GM13977 (cell line): ENCODE measurements around the gene GRK4.

Experiments used
- DNase-seq: peaks from one replicate; pipeline ENCODE4 v3.0.0; 2012; ENCODE audit warnings: low spot score
- in situ Hi-C: fragments of 300-500 bp; cut with MboI; formaldehyde crosslinking; loops from one replicate; pipeline ENCODE4 v1.12.0; 2022; ENCODE audit warnings: low sequenced_read_pairs, low pct_unique_long_range_greater_than_20kb, mixed read lengths, inconsistent platforms; ENCODE audit not compliant: unreplicated experiment
- TF ChIP-seq, protein P1 (sequence below): IDR thresholded peaks from 2 replicates; pipeline ENCODE4 v1.5.1; 2012; ENCODE audit warnings: mild to moderate bottlenecking, control low read depth; ENCODE audit not compliant: insufficient read depth; ENCODE audit errors: extremely low read depth, missing control alignments

GRK4 gene

DNA sequence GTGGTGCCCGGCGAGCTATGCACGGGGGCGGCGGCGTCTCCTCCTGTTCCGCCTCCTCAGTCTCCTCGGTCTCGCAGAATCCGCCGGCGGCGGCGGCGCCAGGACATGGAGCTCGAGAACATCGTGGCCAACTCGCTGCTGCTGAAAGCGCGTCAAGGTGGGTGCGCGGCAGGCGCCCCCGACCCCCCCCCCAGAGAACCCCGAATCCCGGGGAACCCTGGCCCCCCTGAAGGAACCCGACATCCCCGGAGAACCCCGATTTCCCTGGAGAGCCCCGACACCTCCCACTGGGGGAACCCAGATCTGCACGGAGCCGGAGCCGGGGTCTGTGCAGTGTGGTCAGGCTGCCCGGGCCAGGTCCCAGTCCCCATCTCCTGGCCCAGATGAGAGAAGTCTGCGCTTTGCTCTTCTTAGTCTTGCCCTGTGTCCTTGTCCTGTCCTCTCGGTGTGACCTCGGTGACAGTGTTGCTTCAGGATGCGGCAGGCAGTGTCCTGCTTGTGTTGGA, 648 bp downstream of the GRK4 start:
- in situ Hi-C loops = no loop called here
- TF ChIP-seq, protein P1, sequence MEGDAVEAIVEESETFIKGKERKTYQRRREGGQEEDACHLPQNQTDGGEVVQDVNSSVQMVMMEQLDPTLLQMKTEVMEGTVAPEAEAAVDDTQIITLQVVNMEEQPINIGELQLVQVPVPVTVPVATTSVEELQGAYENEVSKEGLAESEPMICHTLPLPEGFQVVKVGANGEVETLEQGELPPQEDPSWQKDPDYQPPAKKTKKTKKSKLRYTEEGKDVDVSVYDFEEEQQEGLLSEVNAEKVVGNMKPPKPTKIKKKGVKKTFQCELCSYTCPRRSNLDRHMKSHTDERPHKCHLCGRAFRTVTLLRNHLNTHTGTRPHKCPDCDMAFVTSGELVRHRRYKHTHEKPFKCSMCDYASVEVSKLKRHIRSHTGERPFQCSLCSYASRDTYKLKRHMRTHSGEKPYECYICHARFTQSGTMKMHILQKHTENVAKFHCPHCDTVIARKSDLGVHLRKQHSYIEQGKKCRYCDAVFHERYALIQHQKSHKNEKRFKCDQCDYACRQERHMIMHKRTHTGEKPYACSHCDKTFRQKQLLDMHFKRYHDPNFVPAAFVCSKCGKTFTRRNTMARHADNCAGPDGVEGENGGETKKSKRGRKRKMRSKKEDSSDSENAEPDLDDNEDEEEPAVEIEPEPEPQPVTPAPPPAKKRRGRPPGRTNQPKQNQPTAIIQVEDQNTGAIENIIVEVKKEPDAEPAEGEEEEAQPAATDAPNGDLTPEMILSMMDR = no peak
- peak; percentile 38 for DNase-seq

GRCh38 chr4:2964706-2965258, 1.4 kb downstream of the GRK4 start:
- TF ChIP-seq, protein P1 = no peak
- in situ Hi-C loops = no loop called here
- DNase-seq = no peak

GRCh38 chr4:2965262-2965661, 1.9 kb downstream of the GRK4 start:
- no peak for DNase-seq
- in situ Hi-C loops = no loop called here
- TF ChIP-seq, protein P1 = no peak

DNA sequence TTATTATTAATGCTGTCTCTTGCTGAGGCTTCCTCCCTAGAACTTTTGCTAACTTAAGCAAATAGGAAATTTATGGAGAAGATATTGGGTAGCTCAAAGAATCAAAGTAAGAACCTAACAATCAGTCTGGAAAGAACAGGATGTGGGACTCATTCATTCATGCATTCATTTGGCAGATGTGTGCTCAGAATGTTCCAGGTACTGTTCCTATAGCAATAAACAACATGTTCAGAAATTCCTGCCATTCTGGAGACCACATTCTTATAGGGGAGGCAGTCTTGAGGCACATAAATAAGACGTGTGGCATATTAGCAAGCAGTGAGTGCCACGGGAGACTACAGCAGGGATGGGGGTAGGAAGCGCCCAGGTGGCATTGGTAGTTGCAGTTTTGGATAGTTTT, 5.0 kb downstream of the GRK4 start:
- in situ Hi-C loops = no loop called here
- TF ChIP-seq, protein P1 = no peak

DNA sequence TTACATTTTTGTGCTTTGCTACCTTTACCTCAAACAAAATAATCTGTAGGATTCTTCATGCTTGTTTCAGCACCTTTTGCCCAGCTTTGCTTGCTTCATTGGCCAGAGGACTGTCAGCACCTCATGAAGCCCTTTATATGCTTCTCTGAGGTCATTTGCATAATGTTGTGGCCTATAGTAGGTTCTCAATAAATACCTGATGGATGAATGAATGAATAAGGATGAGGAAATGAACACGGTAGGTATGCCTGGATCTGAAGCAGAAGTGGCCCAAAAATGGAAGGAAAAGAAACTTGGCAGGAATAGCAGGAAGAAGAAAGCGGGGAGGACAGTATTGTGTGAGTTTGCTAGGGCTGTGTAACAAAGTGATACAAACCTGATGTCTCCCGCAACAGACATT, 7.9 kb downstream of the GRK4 start:
- no peak for DNase-seq
- in situ Hi-C loops = no loop called here
- TF ChIP-seq, protein P1 = no peak

More for the DNA sequence above, 5.0 kb downstream of the GRK4 start:
- DNase-seq = no peak

DNA sequence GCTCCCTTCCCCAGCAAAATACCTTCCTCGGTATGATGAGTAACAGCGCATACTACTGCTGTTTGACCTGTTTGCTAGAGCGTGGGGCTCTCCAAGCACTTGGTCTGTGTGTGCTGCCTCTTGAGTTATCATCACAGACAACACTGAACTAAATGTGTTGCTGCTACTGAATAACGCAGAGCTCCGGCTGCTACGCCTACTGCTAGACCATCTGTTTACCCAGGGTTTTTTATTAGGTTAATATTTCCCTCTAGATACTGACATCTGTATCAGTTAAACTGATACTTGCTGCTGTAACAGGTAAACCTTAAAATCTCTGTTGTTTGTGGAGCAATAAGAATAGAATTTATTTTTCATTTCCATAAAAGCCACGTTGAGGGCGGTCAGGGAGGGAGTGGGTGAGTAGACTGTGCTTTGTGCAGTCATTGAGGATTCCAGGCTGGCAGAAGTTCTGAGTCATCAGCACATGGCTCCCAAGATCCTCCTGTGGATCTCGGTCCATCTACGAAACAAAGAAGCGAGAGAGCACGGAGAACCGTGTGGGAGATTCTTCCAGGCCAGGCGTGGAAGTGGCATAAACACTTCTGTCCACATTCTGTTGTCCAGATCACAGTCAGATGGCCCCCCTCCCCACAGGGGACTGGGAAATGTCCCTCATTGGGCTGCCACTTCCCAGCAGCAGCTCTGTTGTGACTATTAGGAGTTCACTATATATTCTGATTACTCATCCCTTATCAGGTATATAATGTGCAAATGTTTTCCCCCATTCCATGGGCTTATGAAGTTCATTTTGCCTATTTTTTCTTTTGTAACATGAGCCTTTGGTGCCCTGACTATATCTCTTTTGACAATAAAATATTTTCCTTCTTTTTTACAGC, 14.1 kb downstream of the GRK4 start:
- DNase-seq = no peak
- TF ChIP-seq, protein P1 = no peak
- in situ Hi-C loops = no loop called here
